22Rv1 (cell line): Measurements from ENCODE around the gene RAC2.

Experiments
- H3K27ac ChIP-seq: fragments of 450-650 bp; 2 replicates; pipeline ENCODE4 v1.5.1; 2017
- CTCF ChIP-seq: fragments of 450-650 bp; IDR thresholded peaks from 2 replicates; pipeline ENCODE4 v1.5.1; 2017; ENCODE audit warnings: mild to moderate bottlenecking
- ZFX ChIP-seq: fragments of 450-650 bp; IDR thresholded peaks from 2 replicates; pipeline ENCODE4 v1.6.1; 2017; ENCODE audit warnings: antibody characterized with exemption, borderline replicate concordance

The RAC2 gene

GRCh38 chr22:37244922-37245722, 1.1 kb upstream of the RAC2 start:
- H3K27ac ChIP-seq, result no peak overlapping the region
- TF ChIP-seq ZFX, result no peak
- TF ChIP-seq CTCF, result no peak

- TF ChIP-seq ZFX, result no peak
- no peak overlapping the region for H3K27ac ChIP-seq
Measured at GRCh38 chr22:37243402-37244113, 511 bp downstream of the RAC2 start.

- H3K27ac ChIP-seq, result no peak overlapping the region
- no peak for TF ChIP-seq CTCF
- TF ChIP-seq ZFX, result no peak
Measured at GRCh38 chr22:37242395-37242918, 1.6 kb downstream of the RAC2 start.

- TF ChIP-seq ZFX (no peak), CTCF (no peak)
- H3K27ac ChIP-seq, result no peak overlapping the region
Measured at GRCh38 chr22:37241351-37242142, 2.5 kb downstream of the RAC2 start.

GRCh38 chr22:37240941-37241320, 3.1 kb downstream of the RAC2 start:
- TF ChIP-seq CTCF, result no peak
- TF ChIP-seq ZFX, result no peak
- no peak overlapping the region for H3K27ac ChIP-seq

- no peak for TF ChIP-seq CTCF
- TF ChIP-seq ZFX, result no peak
- H3K27ac ChIP-seq, result no peak overlapping the region
Measured at GRCh38 chr22:37240240-37240940, 3.7 kb downstream of the RAC2 start.
